ENCODE data around the gene UCKL1.

The UCKL1 gene

GRCh38 chr20:63966944-63967322 is 10.7 kb upstream of the UCKL1 start:
- TF ChIP-seq CTCF (IDR thresholded peaks at IDR 0.05; ENCODE audit: low read depth, low read length, missing control alignments): no peak
- no peak for DNase-seq (ENCODE audit: low read depth)
- no peak overlapping the region for H3K4me3 ChIP-seq (ENCODE audit: low read depth, low read length)

GRCh38 chr20:63966172-63966943 is 10.1 kb upstream of the UCKL1 start:
- no peak for DNase-seq (ENCODE audit: low read depth)
- no peak for TF ChIP-seq CTCF (IDR thresholded peaks at IDR 0.05; ENCODE audit: low read depth, low read length, missing control alignments)

GRCh38 chr20:63964412-63964811 is 8.2 kb upstream of the UCKL1 start:
- no peak overlapping the region for H3K4me3 ChIP-seq (ENCODE audit: low read depth, low read length)
- no peak for DNase-seq (ENCODE audit: low read depth)
- TF ChIP-seq CTCF (IDR thresholded peaks at IDR 0.05; ENCODE audit: low read depth, low read length, missing control alignments): no peak

More at GRCh38 chr20:63966172-63966943, 10.1 kb upstream of the UCKL1 start:
- H3K4me3 ChIP-seq (ENCODE audit: low read depth, low read length): no peak overlapping the region

GRCh38 chr20:63963784-63964301 is 7.6 kb upstream of the UCKL1 start:
- TF ChIP-seq CTCF (IDR thresholded peaks at IDR 0.05; ENCODE audit: low read depth, low read length, missing control alignments): no peak
- H3K4me3 ChIP-seq (ENCODE audit: low read depth, low read length): no peak overlapping the region
- DNase-seq (ENCODE audit: low read depth): no peak

- H3K4me3 ChIP-seq (ENCODE audit: low read depth, low read length): no peak overlapping the region
- TF ChIP-seq CTCF (IDR thresholded peaks at IDR 0.05; ENCODE audit: low read depth, low read length, missing control alignments): no peak
- no peak for DNase-seq (ENCODE audit: low read depth)
Observed at GRCh38 chr20:63963348-63963741, 7.1 kb upstream of the UCKL1 start.

- no peak for DNase-seq (ENCODE audit: low read depth)
- TF ChIP-seq CTCF (IDR thresholded peaks at IDR 0.05; ENCODE audit: low read depth, low read length, missing control alignments): no peak
- H3K4me3 ChIP-seq (ENCODE audit: low read depth, low read length): no peak overlapping the region
Observed at GRCh38 chr20:63962426-63963347, 6.5 kb upstream of the UCKL1 start.
